IMR-90 (cell line): ENCODE data around the gene CD19. TPM values are rescaled to one million over a fixed set of nuclear protein-coding genes. Genes with fewer than 3 reads are reported as not detected.

Source experiments
- ATAC-seq: fragments of 200-7000 bp; cut with Tn5 transposase; 2 replicates; pipeline ENCODE4 v1.9.1; 2020; ENCODE audit warnings: low read depth, mild to moderate bottlenecking, moderate library complexity
- BruUV-seq: library from RNA; stranded (reverse); fragments of 400-500 nt; replicated peaks from 2 replicates; lab custom pipeline; 2021; lab: Mats Ljungman, UMichigan
- CTCF ChIA-PET: fragments of 300-600 bp; formaldehyde crosslinking; extraction: SDS; loops from one replicate; lab custom pipeline; 2021; ENCODE audit warnings: antibody characterized with exemption; lab: Yijun Ruan, JAX
- POLR2A ChIA-PET: fragments of 300-600 bp; sonication (Branson Sonifier 250); formaldehyde crosslinking; loops from one replicate; lab custom pipeline; 2022; ENCODE audit warnings: antibody characterized with exemption; ENCODE audit not compliant: unreplicated experiment; lab: Charles Lee
- DNase-seq: peaks from one replicate; pipeline ENCODE4 v3.0.0; 2013
- H2AFZ ChIP-seq: replicated peaks from 2 replicates; pipeline ENCODE3; 2013; ENCODE audit warnings: low read length, mild to moderate bottlenecking; ENCODE audit not compliant: poor library complexity
- H2AK5ac ChIP-seq: 2 replicates; pipeline ENCODE4 v1.6.1; 2013; ENCODE audit warnings: low read depth, low read length, inconsistent platforms
- H2AK9ac ChIP-seq: replicated peaks from 2 replicates; pipeline ENCODE3; 2013; ENCODE audit warnings: mild to moderate bottlenecking, low read depth, low read length, moderate library complexity; ENCODE audit not compliant: poor library complexity
- H2BK120ac ChIP-seq: 2 replicates; pipeline ENCODE4 v1.6.1; 2013; ENCODE audit warnings: low read depth, low read length, inconsistent platforms
- H2BK15ac ChIP-seq: 3 replicates; pipeline ENCODE4 v1.6.1; 2013; ENCODE audit warnings: low read depth, low read length, inconsistent platforms
- H2BK20ac ChIP-seq: 2 replicates; pipeline ENCODE4 v1.6.1; 2013; ENCODE audit warnings: low read depth, mild to moderate bottlenecking, inconsistent platforms, low read length, moderate library complexity
- H2BK5ac ChIP-seq: 2 replicates; pipeline ENCODE4 v1.6.1; 2013; ENCODE audit warnings: mild to moderate bottlenecking, low read depth, low read length, inconsistent platforms; ENCODE audit not compliant: poor library complexity, severe bottlenecking
- H3K14ac ChIP-seq: replicated peaks from 2 replicates; pipeline ENCODE4 v1.6.1; 2013; ENCODE audit warnings: low read depth, low read length, inconsistent platforms
- H3K18ac ChIP-seq: 2 replicates; pipeline ENCODE4 v1.6.1; 2013; ENCODE audit warnings: low read depth, low read length, control low read depth
- H3K23ac ChIP-seq: 2 replicates; pipeline ENCODE4 v1.6.1; 2013; ENCODE audit warnings: low read depth, low read length, inconsistent platforms
- H3K27ac ChIP-seq: 2 replicates; pipeline ENCODE4 v1.5.1; 2013; ENCODE audit warnings: mild to moderate bottlenecking, control low read depth, low read length; ENCODE audit not compliant: insufficient read depth
- H3K27me3 ChIP-seq: 2 replicates; pipeline ENCODE4 v1.6.1; 2013; ENCODE audit warnings: low read length; ENCODE audit not compliant: control insufficient read depth, insufficient read depth
- H3K36me3 ChIP-seq: 2 replicates; pipeline ENCODE4 v1.6.1; 2013; ENCODE audit warnings: low read length, mixed read lengths; ENCODE audit not compliant: control insufficient read depth, insufficient read depth
- H3K4ac ChIP-seq: 2 replicates; pipeline ENCODE4 v1.6.1; 2013; ENCODE audit warnings: low read depth, low read length, inconsistent platforms
- H3K4me1 ChIP-seq: 2 replicates; pipeline ENCODE4 v1.6.1; 2013; ENCODE audit warnings: low read length, mixed read lengths; ENCODE audit not compliant: control insufficient read depth, insufficient read depth
- H3K4me2 ChIP-seq: 2 replicates; pipeline ENCODE4 v1.6.1; 2013; ENCODE audit warnings: low read depth, mild to moderate bottlenecking, control low read depth, low read length, moderate library complexity
- H3K4me3 ChIP-seq: 2 replicates; pipeline ENCODE4 v1.5.1; 2013; ENCODE audit warnings: low read depth, mild to moderate bottlenecking, control low read depth, low read length, moderate library complexity; ENCODE audit not compliant: insufficient read depth
- H3K56ac ChIP-seq: 2 replicates; pipeline ENCODE4 v1.6.1; 2013; ENCODE audit warnings: low read length, inconsistent platforms; ENCODE audit not compliant: insufficient read depth; ENCODE audit errors: extremely low read depth
- H3K79me1 ChIP-seq, 2 experiments: 2 replicates each; pipeline ENCODE4 v1.6.1; 2013; ENCODE audit warnings: low read length in 2 of 2, inconsistent platforms in 1 of 2, low read depth in 1 of 2
- H3K9ac ChIP-seq: 2 replicates; pipeline ENCODE4 v1.6.1; 2013; ENCODE audit warnings: low read depth, low read length, control low read depth
- H3K9me1 ChIP-seq: 2 replicates; pipeline ENCODE4 v1.6.1; 2013; ENCODE audit warnings: low read length, inconsistent platforms; ENCODE audit not compliant: insufficient read depth
- H3K9me3 ChIP-seq: 2 replicates; pipeline ENCODE4 v1.6.1; 2013; ENCODE audit warnings: low read length; ENCODE audit not compliant: control insufficient read depth, insufficient read depth
- H4K20me1 ChIP-seq: 2 replicates; pipeline ENCODE4 v1.6.1; 2013; ENCODE audit warnings: low read length, inconsistent platforms; ENCODE audit not compliant: insufficient read depth
- H4K5ac ChIP-seq: 2 replicates; pipeline ENCODE4 v1.6.1; 2013; ENCODE audit warnings: mild to moderate bottlenecking, low read depth, low read length, control low read depth
- H4K8ac ChIP-seq, 2 experiments: 2 replicates each; pipeline ENCODE4 v1.6.1; 2013; ENCODE audit warnings: low read depth in 2 of 2, low read length in 2 of 2, control low read depth in 1 of 2, inconsistent platforms in 1 of 2
- H4K91ac ChIP-seq: 2 replicates; pipeline ENCODE4 v1.6.1; 2013; ENCODE audit warnings: low read depth, low read length, inconsistent platforms; ENCODE audit not compliant: insufficient read depth
- ELK1 ChIP-seq: fragments of 150-350 bp; IDR thresholded peaks from 2 replicates; pipeline ENCODE4 v1.6.1; 2016; ENCODE audit warnings: low read depth, mild to moderate bottlenecking, low read length, moderate library complexity, borderline replicate concordance
- MAFK ChIP-seq: IDR thresholded peaks from 2 replicates; pipeline ENCODE4 v1.6.1; 2012; ENCODE audit warnings: low read depth, low read length, improper control_type of control experiment
- MXI1 ChIP-seq: IDR thresholded peaks from 2 replicates; pipeline ENCODE4 v1.6.1; 2012; ENCODE audit warnings: low read depth, mild to moderate bottlenecking, low read length, moderate library complexity, borderline replicate concordance
- RAD21 ChIP-seq: IDR thresholded peaks from 2 replicates; pipeline ENCODE4 v1.6.1; 2012; ENCODE audit warnings: low read length, improper control_type of control experiment
- RFX5 ChIP-seq: IDR thresholded peaks from 2 replicates; pipeline ENCODE4 v1.8.0; 2012; ENCODE audit warnings: low read depth, mild to moderate bottlenecking, low read length, moderate library complexity
- WGBS, 2 experiments: methylation state at CpG; one replicate each; pipeline versions ENCODE4 v1.1.5 to v1.1.7; 2013; ENCODE audit warnings: missing lambda C conversion rate in 2 of 2; ENCODE audit not compliant: insufficient read length in 1 of 2; ENCODE audit errors: extremely low coverage in 2 of 2; 5-methylcytosine and 5-hydroxymethylcytosine counted together
- dilution Hi-C: fragments of 300-500 bp; cut with HindIII; formaldehyde crosslinking; loops from one replicate; pipeline ENCODE4 v1.14.3; 2018; ENCODE audit warnings: low sequenced_read_pairs; ENCODE audit not compliant: unreplicated experiment
- in situ Hi-C: fragments of 300-500 bp; cut with MboI; formaldehyde crosslinking; loops from 3 replicates; pipeline ENCODE4 v1.14.3; 2019; ENCODE audit warnings: low sequenced_read_pairs, inconsistent platforms, mixed read lengths
- intact Hi-C: fragments of 100-400 bp; cut with micrococcal nuclease; formaldehyde crosslinking; loops from 2 replicates; pipeline ENCODE4 v1.10.0; 2022
- polyA plus RNA-seq, 3 experiments: library from polyadenylated mRNA; depleted of rRNA; stranded (reverse); fragments of >200 nt; gene quantifications; 2 replicates each; pipeline ENCODE4 v1.2.3, GENCODE V29; 2012; ENCODE audit warnings: low replicate concordance in 1 of 3
- total RNA-seq: library from RNA; depleted of rRNA; stranded (reverse); fragments of >200 nt; gene quantifications from 2 replicates; pipeline ENCODE4 v1.2.3, GENCODE V29; 2012

Gene CD19
- total and polyA plus RNA-seq, 2 of the 4 experiments (the other 2 are of a cell fraction), result not detected

GRCh38 chr16:28958216-28958615 is 26.4 kb downstream of the CD19 start:
- ATAC-seq, result no peak
- intact Hi-C loops (no loop called here), dilution Hi-C loops (no loop called here), in situ Hi-C loops (loop anchor here (25.0 kb wide), 1 partner anchor 304 kb away; no protein-coding TSS in a partner anchor)
- Histone ChIP-seq H4K5ac (no peak overlapping the region), H3K4me3 (no peak overlapping the region), H3K23ac (no peak overlapping the region), H2BK20ac (no peak overlapping the region), H3K18ac (no peak overlapping the region), H3K27ac (no peak overlapping the region), H3K9me1 (no peaks in the 10 kb centered on the region), H3K9ac (no peak overlapping the region), H3K4me2 (no peak overlapping the region), H3K27me3 (no peaks in the 10 kb centered on the region), H3K79me1 (peaks cover 0 to 19% of the 10 kb centered on the region in 2 experiments), H3K56ac (no peak overlapping the region), H2BK5ac (no peak overlapping the region), H3K14ac (no peak overlapping the region), H2BK120ac (no peak overlapping the region), H2AK9ac (no peak overlapping the region), H3K4ac (no peak overlapping the region), H4K8ac (no peak overlapping the region), H2BK15ac (no peak overlapping the region), H3K9me3 (no peaks in the 10 kb centered on the region), H3K36me3 (peaks cover 59% of the 10 kb centered on the region), H2AK5ac (no peak overlapping the region), H2AFZ (no peak overlapping the region), H4K91ac (no peak overlapping the region), H4K20me1 (no peaks in the 10 kb centered on the region; the same call in 1 of the 2 replicates), H3K4me1 (no peaks in the 10 kb centered on the region)
- DNase-seq, result no peak
- no TSS peak for BruUV-seq
- POLR2A ChIA-PET, result no interaction called here
- no CpG with 5 or more reads among the region's 9 CpGs for WGBS, 2 experiments
- TF ChIP-seq RAD21 (no peak), MAFK (no peak), ELK1 (no peak), RFX5 (no peak), MXI1 (no peak)
- CTCF ChIA-PET, result no interaction called here
